DMS153 treated with DMSO at 0.1 percent for 48 hours (cell line): ENCODE data around the gene PTPN21.

Experiments used
- DNase-seq: peaks from one replicate; lab custom pipeline; 2025; ENCODE audit not compliant: unreplicated experiment; lab: John Stamatoyannopoulos, UW

PTPN21 gene

DNA sequence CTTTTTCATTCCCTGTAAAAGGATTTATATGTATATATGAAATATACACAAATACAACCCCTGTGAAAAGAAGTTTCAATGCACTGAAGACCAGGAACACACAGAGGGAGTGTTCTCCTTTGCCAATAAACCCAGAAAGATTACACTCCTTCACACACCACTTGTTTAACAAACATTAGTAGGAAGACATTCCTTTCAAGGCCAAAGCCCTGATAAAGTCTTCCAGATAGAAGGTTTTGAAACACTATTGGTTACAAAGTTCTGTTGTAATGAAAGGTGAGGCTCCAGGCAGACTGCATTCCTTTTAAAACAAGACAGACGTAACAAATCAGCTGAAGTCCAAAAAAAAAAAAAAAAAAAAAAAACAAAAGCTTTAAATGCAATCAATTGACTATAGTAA, 81.0 kb downstream of the PTPN21 start:
- DNase-seq = no peak

DNA sequence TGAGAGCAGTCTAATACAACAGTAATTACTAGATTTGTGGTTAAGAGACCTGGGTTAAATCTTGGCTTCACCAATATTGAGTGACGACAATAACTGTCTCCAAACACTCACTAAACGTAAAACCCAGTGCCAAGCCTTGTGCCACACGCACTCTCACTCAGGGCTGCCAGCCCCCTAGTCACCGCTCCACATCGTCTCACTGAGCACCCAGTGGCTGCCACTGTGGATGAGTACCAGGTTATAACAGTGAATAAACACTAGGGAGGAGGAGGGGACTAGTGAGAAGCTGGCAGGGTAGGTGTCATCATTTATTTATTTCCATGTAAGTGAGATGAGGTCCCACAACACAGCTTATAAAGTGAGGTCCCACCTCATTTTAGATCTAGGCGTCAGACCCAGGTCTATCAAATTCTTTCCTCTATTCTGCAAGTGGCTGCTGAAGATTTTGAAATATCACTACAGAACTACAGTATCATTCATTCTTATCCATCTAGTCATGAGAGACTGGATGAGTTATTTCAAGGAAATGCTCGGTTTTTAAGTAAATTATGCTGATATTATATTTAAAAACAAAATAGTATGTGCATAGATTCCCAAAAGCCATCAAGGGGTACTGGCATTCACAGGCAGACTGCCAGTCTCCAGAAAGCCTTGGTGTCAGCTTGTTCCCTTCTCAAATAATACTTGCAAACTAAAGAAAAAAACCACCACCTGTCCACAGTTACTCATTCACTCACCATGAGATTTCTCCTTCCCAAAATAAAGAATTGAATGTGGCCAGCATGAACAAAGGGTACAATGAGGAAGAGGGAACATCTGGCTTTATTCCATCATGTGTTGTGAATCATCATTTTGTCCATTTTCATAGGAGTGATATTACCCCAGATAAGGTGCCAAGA, 84.0 kb downstream of the PTPN21 start:
- no peak for DNase-seq

DNA sequence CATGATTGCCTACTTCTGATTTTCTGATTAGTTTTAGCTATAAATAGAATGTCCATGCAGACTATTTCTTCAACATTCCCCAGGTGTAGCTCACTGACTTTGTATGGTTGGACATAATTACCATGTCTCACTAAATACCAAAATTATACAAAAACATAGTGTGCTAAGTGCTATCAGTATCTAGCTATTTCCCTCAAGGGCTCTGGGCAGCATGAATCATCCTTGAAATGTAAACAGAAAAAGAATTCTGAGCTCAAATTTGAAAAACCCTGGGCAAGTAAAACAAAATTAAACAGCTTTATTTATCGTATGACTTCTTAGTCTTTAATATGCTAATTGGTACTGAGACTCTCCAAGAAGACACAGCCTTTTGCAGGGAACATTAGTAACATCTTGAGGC, 86.4 kb downstream of the PTPN21 start:
- DNase-seq = no peak

DNA sequence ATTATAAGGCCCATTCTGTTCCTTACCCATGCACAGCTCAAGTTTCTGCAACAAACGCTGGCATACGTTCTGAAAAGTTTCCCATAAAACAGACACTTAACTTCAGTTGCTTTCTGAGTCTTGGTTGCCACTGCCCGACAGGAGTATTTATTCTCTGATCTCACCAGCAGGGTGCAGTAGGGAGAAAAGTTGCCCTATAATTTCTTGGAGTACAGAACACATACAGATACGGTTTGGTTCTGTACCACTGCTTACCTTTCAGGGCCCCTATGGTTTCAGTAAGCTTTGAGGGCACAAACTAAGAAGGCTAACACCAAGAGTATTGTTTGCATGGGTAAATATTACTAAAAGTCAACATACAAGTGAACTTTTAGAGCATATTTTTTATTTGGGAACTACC, 91.5 kb downstream of the PTPN21 start:
- DNase-seq = no peak

DNA sequence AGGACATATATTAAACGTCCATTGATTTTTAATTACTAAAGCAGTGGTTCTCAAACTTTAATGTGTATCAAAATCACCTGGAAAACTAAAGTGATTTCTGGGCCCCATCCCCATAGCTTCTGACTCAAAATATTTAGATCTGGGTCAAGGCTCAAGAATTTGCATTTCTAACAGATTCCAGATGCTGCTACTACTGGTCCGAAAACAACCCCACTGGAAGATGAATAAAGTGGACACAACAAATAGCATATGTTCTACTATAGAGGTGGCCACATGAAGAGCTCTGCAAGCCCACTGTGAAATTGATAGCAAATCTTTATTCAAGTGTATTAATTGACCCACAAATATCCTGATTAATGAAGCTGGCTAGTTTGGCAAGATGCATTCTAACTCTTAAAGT, 99.9 kb downstream of the PTPN21 start:
- no peak for DNase-seq

DNA sequence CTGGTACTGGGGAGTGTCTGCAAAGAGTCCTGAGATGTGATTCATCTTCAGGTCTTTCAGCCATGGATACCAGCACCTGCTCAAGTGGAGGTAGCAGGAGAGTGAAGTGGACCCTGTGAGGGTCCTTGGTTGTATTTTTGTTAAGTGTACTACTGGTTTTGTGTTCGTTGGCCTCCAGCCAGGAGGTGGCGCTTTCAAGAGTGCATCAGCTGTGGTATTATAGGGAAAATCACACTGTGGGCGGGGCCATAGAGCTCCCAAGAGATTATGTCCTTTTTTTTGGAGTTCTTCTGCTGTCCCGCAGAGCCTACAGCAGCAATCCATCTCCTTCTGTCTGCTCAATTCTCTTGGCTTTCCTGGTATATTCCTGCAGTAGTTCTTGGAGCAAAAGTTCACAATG, 102.6 kb downstream of the PTPN21 start:
- DNase-seq = no peak

DNA sequence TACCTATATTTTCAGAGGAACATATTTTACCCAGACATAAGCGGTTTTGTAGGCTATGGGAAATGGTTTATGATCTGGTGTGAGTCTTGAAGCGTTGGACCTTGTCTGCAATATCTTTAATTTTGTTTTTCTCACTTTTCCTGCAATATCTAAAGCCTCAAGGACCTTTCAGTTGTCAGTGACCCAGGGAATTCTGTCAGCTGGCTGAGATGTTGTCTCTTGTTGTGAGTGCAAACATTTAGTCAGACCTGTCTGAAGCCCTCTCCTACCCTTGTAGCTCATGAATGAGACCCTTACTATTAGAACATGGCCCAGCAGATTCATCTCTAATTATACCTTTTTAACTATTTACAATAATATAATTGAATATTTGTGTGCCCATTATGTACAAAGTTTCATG, 115.7 kb downstream of the PTPN21 start:
- no peak for DNase-seq

DNA sequence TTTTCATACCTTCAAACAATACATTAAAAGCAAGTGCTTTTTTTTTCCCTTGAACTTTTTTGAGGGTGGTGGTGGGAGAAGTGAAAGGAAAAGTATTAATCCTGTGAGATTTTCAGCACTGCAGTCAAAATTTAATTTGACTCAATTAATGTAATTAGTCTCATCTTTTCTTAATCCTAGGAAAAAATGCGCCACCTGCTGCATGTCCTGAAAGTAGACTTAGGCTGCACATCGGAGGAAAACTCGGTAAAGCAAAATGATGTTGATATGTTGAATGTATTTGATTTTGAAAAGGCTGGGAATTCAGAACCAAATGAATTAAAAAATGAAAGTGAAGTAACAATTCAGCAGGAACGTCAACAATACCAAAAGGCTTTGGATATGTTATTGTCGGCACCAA, 117.1 kb downstream of the PTPN21 start:
- no peak for DNase-seq

DNA sequence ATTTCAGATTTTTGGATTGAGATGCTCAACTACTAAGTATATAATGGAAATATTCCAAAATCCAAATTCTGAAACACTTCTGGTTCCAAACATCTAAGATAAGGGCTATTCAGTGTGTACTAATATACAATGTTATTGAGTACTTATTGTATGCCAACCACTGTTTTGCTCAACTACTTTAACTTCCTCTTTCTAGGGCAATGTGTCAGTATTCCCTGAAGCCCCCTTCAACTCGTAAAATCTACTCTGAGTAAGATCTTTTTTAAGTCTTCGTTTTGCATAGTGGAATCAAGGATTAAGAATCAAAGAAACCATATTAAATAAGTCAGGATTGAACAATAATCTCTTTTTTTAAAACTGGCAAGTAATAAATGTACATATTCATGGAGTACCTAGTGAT, 123.8 kb downstream of the PTPN21 start:
- DNase-seq = no peak

DNA sequence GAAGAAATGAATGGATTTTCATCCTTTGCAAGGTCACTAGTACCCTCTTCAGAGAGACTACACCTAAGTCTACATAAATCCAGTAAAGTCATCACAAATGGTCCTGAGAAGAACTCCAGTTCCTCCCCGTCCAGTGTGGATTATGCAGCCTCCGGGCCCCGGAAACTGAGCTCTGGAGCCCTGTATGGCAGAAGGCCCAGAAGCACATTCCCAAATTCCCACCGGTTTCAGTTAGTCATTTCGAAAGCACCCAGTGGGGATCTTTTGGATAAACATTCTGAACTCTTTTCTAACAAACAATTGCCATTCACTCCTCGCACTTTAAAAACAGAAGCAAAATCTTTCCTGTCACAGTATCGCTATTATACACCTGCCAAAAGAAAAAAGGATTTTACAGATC, 128.5 kb downstream of the PTPN21 start:
- no peak for DNase-seq

DNA sequence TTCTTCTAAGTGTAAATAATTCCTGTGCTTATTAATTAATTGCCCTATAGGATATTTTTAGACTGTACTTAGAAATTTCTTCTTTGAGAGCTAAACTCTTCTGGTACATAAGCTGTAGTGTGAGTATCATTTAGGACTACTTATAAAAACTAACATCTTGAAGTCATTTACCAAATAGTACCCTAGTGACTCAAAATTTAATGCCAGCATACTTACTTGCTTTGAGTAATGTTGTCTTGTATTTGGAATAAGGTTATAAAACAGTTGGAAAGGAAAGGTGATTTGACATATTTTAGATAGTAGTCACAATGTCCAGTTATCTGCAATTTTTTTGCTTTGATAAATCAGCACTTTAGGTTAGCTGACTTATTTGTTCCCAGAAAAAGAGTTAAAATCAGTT, 130.2 kb downstream of the PTPN21 start:
- no peak for DNase-seq

DNA sequence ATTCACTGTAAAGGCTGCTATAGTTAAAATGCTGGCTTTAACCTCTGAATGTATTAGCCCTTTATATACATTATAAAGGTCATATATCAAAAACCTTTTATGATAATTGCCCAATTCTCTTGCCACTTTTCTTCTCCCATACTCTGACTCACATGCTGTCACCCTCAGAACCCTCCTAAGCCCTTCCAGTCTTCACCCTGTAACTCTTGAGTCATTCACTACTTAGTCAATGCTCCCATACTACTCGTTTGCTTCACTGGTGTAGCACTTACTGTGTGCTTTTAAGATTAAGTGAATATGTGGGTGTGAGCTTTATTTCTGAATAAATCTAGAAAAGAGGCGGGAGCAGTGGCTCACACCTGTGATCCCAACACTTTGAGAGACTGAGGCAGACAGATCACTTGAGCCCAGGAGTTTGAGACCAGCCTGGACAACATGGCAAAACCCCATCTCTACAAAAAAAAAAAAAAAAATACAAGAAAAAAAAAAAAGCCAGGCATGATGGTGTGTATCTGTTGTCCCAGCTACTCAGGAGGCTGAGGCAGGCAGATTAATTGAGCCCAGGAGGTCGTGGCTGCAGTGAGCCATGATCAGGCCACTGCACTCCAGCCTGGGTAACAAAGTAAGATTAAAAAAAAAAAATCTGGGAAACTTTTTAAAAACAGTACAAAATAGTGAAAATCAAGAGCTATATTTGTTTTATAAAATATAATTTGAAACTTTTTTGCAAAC, 131.7 kb downstream of the PTPN21 start:
- no peak for DNase-seq

DNA sequence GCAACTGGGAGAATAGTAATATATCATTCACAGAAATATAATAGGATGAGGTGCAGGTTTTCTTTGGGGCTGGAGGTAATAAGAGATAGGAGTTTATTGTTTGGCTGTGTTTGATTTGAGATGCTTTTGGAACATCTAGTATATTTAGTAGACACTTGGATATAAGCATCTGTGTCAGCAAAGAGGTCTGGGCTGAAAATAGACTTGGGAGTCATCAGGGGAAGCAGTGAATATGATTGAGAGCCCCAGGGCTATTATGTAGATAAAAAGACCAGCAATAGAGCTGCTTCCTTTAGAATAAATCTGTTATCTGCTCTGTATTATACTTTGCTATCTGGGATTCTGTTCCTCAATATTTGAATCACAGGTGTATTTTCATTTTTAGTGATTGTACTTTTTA, 132.8 kb downstream of the PTPN21 start:
- no peak for DNase-seq

DNA sequence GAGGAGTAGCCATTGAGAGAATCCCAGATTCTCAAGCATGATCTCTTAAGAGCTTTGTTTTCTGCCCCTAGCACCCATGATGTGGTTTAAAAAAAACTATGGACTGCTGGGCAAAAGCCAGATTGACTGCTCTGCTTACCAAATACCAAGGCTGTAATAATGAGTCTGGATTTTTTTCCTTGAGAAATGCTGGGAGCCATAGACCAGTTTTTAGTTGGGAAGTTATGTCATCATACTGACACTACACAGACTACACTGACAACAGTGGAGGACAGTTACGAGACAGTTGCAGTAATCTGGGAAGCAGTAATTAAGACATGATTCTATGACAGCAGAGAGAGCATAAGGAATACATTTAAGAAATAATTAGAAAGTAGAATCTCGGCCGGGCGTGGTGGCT, 133.5 kb downstream of the PTPN21 start:
- no peak for DNase-seq

DNA sequence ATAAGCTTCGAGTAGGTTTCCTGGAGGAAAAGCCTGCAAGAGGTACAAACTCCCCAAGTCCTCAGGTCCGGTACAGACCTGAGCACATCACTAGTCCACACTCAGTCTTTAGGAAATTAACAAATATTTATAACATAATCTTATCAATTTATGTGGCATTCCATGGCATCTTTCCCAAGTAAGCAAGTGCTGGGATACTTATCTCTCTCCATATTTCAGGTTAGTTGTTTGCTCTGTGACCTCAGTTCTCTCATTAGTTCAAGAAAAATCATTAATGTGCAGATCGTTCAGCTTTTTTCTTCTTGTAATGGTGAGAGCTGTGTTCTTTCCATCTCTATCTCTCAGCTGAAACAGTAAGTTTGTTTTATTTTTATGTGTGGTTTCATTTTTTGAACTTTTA, 134.6 kb downstream of the PTPN21 start:
- DNase-seq = no peak

DNA sequence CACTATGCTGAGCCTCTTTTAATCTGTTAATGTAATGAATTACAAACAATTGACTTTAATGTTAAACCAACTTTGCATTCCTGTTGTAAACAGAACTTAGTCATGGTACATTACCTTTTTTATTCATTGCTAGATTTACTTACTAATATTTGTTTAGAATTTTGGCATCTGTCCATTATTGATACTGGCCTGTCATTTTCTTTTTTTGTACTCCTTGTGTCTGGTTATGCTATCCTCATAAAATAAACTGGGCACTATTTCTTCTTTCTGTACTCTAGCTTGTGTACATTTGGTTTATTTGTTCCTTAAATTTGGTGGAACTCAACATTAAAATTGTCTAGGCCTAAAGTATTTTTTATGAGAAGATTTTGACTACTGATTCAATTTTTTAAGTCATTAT, 137.2 kb downstream of the PTPN21 start:
- no peak for DNase-seq
